Measurements from ENCODE around the gene GNAT1.

DNA sequence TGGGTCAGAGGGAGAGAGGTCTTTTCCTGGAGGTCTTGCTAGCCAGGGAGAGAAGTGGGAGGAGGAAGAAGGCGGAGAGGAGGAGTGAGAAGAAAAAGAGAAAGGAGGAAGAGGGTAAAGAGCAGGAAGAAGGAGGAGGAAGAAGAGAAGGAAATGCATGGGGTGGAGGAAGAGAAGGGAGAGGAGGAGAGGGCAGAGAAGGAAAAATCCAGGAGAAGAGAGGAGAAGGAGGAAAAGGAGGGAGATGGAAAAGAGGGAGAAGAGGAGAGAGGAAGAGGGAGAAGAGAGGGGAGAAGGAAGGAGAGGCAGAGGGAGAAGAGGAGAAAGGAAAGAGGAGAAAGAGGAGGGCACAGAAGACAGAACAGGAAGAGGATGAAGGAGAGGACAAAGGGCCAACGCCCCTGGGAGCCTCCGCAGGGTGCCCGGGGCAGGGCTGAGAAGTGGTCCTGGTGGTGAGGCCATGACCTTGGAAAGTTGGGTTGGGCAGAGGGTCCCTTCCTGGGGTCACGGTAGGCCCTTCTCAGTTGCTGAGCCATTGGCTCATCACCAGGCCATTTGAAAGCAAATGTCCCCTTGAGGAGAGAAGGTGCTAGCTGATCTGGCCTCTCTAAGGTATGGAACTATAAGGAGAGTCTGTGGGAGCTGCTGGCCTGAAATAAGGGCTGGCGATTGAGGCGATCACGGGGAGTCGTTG, 37.5 kb upstream of the GNAT1 start:
- no peak for TF ChIP-seq CTCF (IDR thresholded peaks at IDR 0.05)
- no peak for TF ChIP-seq POLR2AphosphoS5 (IDR thresholded peaks at IDR 0.05)

Data from upper lobe of left lung (tissue), 4 donors.